Panc1 (cell line): ENCODE results near the gene KDM2B.

Experiments used
- REST ChIP-seq, 2 experiments: IDR thresholded peaks; 2 replicates each; pipeline ENCODE4 v1.6.1; 2011 to 2012; ENCODE audit warnings: low read depth in 2 of 2, control low read depth in 1 of 2, low read length in 1 of 2, mild to moderate bottlenecking in 1 of 2, moderate library complexity in 1 of 2; ENCODE audit not compliant: insufficient read depth in 1 of 2
- TF ChIP-seq, protein P1 (sequence below): fragments of 450-650 bp; IDR thresholded peaks from 2 replicates; pipeline ENCODE4 v1.5.1; 2017; ENCODE audit warnings: mild to moderate bottlenecking

DNA sequence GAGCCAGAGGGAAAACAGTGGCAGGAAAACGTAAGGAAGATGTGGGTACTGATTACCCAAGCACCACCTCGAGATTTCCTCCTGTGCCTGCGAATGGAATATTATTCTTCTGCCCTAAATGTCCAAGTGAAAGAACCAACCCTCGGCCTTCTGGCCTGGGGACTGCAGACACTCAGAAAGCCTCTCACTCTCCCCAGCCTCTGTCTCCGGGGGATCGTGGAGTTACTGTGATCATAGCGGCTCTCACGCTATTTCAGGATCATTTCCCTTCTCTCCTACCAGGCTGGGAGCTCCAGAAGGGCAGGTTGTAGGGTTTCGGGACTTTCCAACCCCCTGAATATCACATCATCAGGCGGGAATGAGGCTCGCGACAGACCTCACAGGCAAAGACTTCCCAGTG lies 68.9 kb downstream of the KDM2B start:
- TF ChIP-seq, protein P1, sequence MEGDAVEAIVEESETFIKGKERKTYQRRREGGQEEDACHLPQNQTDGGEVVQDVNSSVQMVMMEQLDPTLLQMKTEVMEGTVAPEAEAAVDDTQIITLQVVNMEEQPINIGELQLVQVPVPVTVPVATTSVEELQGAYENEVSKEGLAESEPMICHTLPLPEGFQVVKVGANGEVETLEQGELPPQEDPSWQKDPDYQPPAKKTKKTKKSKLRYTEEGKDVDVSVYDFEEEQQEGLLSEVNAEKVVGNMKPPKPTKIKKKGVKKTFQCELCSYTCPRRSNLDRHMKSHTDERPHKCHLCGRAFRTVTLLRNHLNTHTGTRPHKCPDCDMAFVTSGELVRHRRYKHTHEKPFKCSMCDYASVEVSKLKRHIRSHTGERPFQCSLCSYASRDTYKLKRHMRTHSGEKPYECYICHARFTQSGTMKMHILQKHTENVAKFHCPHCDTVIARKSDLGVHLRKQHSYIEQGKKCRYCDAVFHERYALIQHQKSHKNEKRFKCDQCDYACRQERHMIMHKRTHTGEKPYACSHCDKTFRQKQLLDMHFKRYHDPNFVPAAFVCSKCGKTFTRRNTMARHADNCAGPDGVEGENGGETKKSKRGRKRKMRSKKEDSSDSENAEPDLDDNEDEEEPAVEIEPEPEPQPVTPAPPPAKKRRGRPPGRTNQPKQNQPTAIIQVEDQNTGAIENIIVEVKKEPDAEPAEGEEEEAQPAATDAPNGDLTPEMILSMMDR = no peak
- TF ChIP-seq REST (IDR thresholded peaks at IDR 0.05; ENCODE audit: insufficient read depth in 1 of 2, low read depth in 2 of 2, low read length in 1 of 2) = no peak
